Effector memory CD4-positive, alpha-beta T cell (primary cell): ENCODE data around the gene TTBK1.
"Not testable (repeated sequence)": the region's sequence is repeated elsewhere in the genome, so short reads cannot be mapped to it uniquely, and the experiment has no call there.

Source experiments
- DNase-seq, 3 donors: peaks; one replicate each; pipeline ENCODE4 v3.0.0-alpha.2; 2020
- H3K27ac ChIP-seq: 2 replicates; pipeline ENCODE4 v1.7.0; 2013; ENCODE audit warnings: mild to moderate bottlenecking, low read length, moderate library complexity; ENCODE audit not compliant: insufficient read depth, poor library complexity, severe bottlenecking
- H3K27me3 ChIP-seq: replicated peaks from 2 replicates; pipeline ENCODE4 v1.7.0; 2013; ENCODE audit warnings: mild to moderate bottlenecking, low read length; ENCODE audit not compliant: insufficient read depth, control insufficient read depth, poor library complexity, severe bottlenecking
- H3K36me3 ChIP-seq: 2 replicates; pipeline ENCODE4 v1.7.0; 2013; ENCODE audit warnings: mild to moderate bottlenecking, low read length, moderate library complexity; ENCODE audit not compliant: control insufficient read depth, insufficient read depth
- H3K4me1 ChIP-seq: 2 replicates; pipeline ENCODE4 v1.7.0; 2013; ENCODE audit warnings: low read length, mild to moderate bottlenecking; ENCODE audit not compliant: control insufficient read depth, insufficient read depth, poor library complexity, severe bottlenecking
- H3K4me3 ChIP-seq: 2 replicates; pipeline ENCODE4 v1.7.0; 2013; ENCODE audit warnings: low read length, low read depth, mild to moderate bottlenecking; ENCODE audit not compliant: insufficient read depth, poor library complexity, severe bottlenecking
- H3K9me3 ChIP-seq: 2 replicates; pipeline ENCODE4 v1.7.0; 2013; ENCODE audit warnings: mild to moderate bottlenecking, low read length, moderate library complexity; ENCODE audit not compliant: control insufficient read depth

Gene TTBK1

GRCh38 chr6:43303006-43303405, 59.7 kb downstream of the TTBK1 start:
- H3K4me3 ChIP-seq, H3K9me3 ChIP-seq, H3K36me3 ChIP-seq, DNase-seq, H3K27me3 ChIP-seq, H3K4me1 ChIP-seq, H3K27ac ChIP-seq: not testable (repeated sequence)

DNA sequence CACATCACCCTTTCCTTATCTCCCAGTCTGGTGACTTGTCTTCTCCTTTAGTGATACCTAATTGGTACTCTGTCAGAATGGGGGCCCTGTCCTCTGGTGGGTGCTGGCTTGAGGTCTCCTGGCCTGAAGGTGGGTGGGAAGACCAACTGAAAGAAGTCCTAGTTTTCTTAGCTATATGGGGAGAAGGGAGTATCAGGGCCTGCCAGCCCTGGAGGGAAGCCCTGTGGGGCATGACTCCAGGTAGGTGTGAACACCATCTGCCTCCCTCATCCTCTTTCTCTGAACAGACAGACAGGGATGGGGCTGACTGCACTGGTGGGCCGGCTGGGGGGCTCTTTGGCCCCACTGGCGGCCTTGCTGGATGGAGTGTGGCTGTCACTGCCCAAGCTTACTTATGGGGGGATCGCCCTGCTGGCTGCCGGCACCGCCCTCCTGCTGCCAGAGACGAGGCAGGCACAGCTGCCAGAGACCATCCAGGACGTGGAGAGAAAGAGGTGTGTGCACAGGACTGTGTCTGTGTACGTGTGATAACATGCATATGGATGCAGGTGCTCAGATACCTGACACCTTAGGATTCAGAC, 60.6 kb downstream of the TTBK1 start:
- Histone ChIP-seq H3K27me3 (no peaks in the 10 kb centered on the region), H3K9me3 (no peaks in the 10 kb centered on the region), H3K27ac (no peak overlapping the region), H3K4me3 (no peak overlapping the region), H3K4me1 (peaks cover 3% of the 10 kb centered on the region), H3K36me3 (no peaks in the 10 kb centered on the region)
- no peak for DNase-seq

DNA sequence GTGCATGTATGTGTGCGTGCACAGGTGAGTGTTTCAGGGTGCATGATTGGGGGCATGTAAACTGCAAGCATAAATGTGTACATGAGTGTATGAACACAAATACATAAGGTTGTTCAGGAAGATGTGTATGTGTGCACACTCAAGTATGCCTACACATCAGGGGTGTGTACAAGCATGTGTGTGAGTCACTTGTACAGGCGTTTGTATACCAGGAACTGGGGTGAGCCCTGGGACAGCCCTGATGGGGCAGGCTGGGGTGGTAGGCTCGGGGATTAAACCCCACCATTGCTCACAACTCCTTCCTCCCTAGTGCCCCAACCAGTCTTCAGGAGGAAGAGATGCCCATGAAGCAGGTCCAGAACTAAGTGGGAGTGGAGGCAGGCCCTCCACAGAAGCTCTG, 61.1 kb downstream of the TTBK1 start:
- Histone ChIP-seq H3K27ac (no peak overlapping the region), H3K4me3 (no peak overlapping the region), H3K27me3 (no peaks in the 10 kb centered on the region), H3K4me1 (peaks cover 7% of the 10 kb centered on the region), H3K36me3 (no peaks in the 10 kb centered on the region), H3K9me3 (no peaks in the 10 kb centered on the region)
- no peak for DNase-seq

DNA sequence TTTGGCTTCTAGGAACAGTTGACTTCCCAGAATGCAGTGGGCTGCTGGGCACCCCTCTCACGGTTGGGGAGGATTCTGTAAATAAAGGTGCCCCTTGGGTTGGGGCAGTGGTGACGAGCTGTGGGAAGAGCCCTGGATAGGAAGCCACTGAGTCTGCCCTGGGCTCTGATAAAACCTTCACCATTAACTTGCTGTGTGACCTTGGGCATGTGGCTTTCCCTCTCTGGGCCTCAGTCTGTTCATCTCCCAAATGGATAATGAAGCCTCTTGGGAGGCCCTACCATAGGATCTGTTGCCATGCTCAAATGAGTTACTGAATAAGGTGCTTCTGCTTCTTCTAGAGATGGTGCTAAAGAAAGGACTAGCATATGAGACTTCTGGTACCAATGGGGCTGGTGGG, 61.6 kb downstream of the TTBK1 start:
- Histone ChIP-seq H3K4me3 (no peak overlapping the region), H3K27me3 (no peaks in the 10 kb centered on the region), H3K36me3 (no peaks in the 10 kb centered on the region), H3K27ac (no peak overlapping the region), H3K9me3 (no peaks in the 10 kb centered on the region), H3K4me1 (peaks cover 7% of the 10 kb centered on the region)
- no peak for DNase-seq

DNA sequence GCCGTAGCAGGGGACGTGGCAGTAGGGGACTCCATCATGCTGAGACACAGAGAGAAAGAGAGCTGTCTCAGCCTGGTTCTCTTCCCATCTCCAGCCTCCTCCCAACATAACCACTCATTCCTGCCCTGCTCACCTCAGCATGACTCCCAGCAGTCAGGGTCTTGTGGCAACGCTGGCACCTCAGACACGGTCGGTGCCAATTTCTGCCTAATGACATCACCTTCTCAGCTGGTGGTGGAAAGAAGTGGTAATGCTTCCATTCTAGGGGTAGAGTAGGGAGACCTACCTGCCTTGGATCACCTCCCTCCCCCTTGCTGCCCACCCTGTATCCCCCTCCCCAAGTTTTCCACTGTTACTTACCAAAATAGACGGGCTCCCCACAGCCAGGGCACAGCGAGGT, 62.8 kb downstream of the TTBK1 start:
- H3K36me3 ChIP-seq = no peaks in the 10 kb centered on the region
- no peaks in the 10 kb centered on the region for H3K27me3 ChIP-seq
- no peaks in the 10 kb centered on the region for H3K9me3 ChIP-seq
- no peak for DNase-seq
- no peak overlapping the region for H3K4me3 ChIP-seq
- H3K4me1 ChIP-seq = peaks cover 7% of the 10 kb centered on the region
- H3K27ac ChIP-seq = no peak overlapping the region

GRCh38 chr6:43307451-43308100, 64.3 kb downstream of the TTBK1 start:
- Histone ChIP-seq H3K27ac (no peak overlapping the region), H3K36me3 (no peaks in the 10 kb centered on the region), H3K9me3 (no peaks in the 10 kb centered on the region), H3K4me1 (peaks cover 7% of the 10 kb centered on the region), H3K4me3 (no peak overlapping the region), H3K27me3 (no peaks in the 10 kb centered on the region)
- no peak for DNase-seq

GRCh38 chr6:43308101-43308989, 65.1 kb downstream of the TTBK1 start, which contains the start of gene CRIP3:
Gene CRIP3 (minus strand): TSS chr6:43308826. CDS start chr6:43308792, 34 bp downstream.
- Histone ChIP-seq H3K4me1 (peaks cover 7% of the 10 kb centered on the region), H3K4me3 (peak within 1 kb of the TSS; percentile 49), H3K27ac (no peak within 1 kb of the TSS), H3K9me3 (no peaks in the 10 kb centered on the region), H3K36me3 (no peaks in the 10 kb centered on the region), H3K27me3 (no peaks in the 10 kb centered on the region)
- DNase-seq = peak in 2 of 3 donors; percentile 11 to 34

DNA sequence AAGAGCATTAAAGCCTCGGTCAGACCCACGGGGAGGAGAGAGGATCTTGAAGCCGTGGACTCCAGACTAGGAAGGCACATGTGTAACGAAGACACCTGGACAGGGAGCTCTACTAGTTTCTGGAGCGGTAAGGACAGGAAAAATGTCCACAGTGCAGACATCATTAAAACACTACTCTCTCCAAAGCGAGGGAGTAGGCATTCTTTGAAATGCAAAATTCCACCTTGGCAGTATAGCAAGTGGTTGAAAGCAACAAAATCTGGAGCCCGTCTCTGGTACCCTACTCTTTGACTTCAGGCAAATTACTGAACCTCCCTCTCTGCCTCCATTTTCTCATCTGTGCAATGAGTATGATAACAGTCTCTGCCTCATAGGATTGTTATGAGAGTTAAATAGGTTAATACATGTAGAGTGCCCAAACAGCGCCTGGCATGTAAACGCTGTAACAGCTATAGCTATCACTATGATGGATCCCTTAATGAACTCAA, 65.8 kb downstream of the TTBK1 start:
- Histone ChIP-seq H3K4me3 (peak overlapping the region; percentile 49), H3K9me3 (no peaks in the 10 kb centered on the region), H3K4me1 (peaks cover 7% of the 10 kb centered on the region), H3K27me3 (no peaks in the 10 kb centered on the region), H3K36me3 (no peaks in the 10 kb centered on the region), H3K27ac (no peak overlapping the region)
- no peak for DNase-seq

DNA sequence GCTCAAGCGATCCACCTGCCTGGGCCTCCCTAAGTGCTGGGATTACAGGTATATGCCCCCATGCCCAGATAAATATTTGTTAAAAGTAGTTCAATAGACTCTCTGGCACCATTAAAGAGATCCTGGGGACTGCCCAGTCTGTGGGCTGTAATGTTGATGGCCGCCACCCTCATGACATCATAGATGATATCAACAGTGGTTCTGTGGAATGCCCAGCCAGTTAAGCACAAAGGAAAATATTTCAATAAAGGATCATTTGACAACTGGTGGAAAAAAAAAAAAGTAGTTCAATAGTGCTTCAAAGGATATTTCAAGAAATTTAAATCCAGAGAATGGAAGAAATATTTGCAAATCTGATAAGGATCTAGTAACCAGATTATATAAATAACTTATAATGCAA, 66.9 kb downstream of the TTBK1 start:
- no peak overlapping the region for H3K4me3 ChIP-seq
- H3K27me3 ChIP-seq = no peaks in the 10 kb centered on the region
- H3K9me3 ChIP-seq = no peaks in the 10 kb centered on the region
- DNase-seq = no peak
- H3K27ac ChIP-seq = no peak overlapping the region
- peaks cover 7% of the 10 kb centered on the region for H3K4me1 ChIP-seq
- no peaks in the 10 kb centered on the region for H3K36me3 ChIP-seq

GRCh38 chr6:43310624-43311023, 67.3 kb downstream of the TTBK1 start:
- Histone ChIP-seq H3K36me3 (no peaks in the 10 kb centered on the region), H3K4me3 (no peak overlapping the region), H3K27me3 (no peaks in the 10 kb centered on the region), H3K27ac (no peak overlapping the region), H3K9me3 (no peaks in the 10 kb centered on the region), H3K4me1 (peaks cover 7% of the 10 kb centered on the region)
- DNase-seq = no peak
